GM19468 (cell line): ENCODE data around the gene GNE.
"Not testable (repeated sequence)": the region's sequence is repeated elsewhere in the genome, so short reads cannot be mapped to it uniquely, and the experiment has no call there.

Source experiments
- ATAC-seq: cut with Tn5 transposase; IDR thresholded peaks from one replicate; pipeline ENCODE4 v1.9.1; 2021; ENCODE audit warnings: mild to moderate bottlenecking, moderate library complexity, moderate number of reproducible peaks; ENCODE audit not compliant: unreplicated experiment; ENCODE audit errors: extremely low read depth

GNE gene

GRCh38 chr9:36211510-36211909, 46.7 kb downstream of the GNE start:
- ATAC-seq = no peak

GRCh38 chr9:36210722-36211121, 47.5 kb downstream of the GNE start:
- no peak for ATAC-seq

GRCh38 chr9:36208521-36209253, 49.6 kb downstream of the GNE start:
- no peak for ATAC-seq

- no peak for ATAC-seq
Observed at GRCh38 chr9:36207546-36208012, 50.7 kb downstream of the GNE start.

- ATAC-seq = no peak
Observed at GRCh38 chr9:36207016-36207415, 51.2 kb downstream of the GNE start.

GRCh38 chr9:36204906-36205547, 53.2 kb downstream of the GNE start:
- ATAC-seq = no peak

- ATAC-seq = no peak
Observed at GRCh38 chr9:36194326-36195000, 63.8 kb downstream of the GNE start.

GRCh38 chr9:36193023-36193422, 65.2 kb downstream of the GNE start:
- ATAC-seq = no peak

GRCh38 chr9:36192196-36192595, 66.1 kb downstream of the GNE start:
- ATAC-seq = no peak

- ATAC-seq = no peak
Observed at GRCh38 chr9:36191686-36192085, 66.6 kb downstream of the GNE start.

GRCh38 chr9:36191290-36191645, 67.0 kb downstream of the GNE start:
- ATAC-seq = no peak

GRCh38 chr9:36190388-36191289, 67.6 kb downstream of the GNE start, which contains the start of gene CLTA:
Gene CLTA, plus strand, starts transcription at chr9:36190921. Its CDS starts 136 bp downstream, at chr9:36191057.
- peak; percentile 93 for ATAC-seq

- no peak for ATAC-seq
Observed at GRCh38 chr9:36189976-36190375, 68.3 kb downstream of the GNE start.

- no peak for ATAC-seq
Observed at GRCh38 chr9:36188212-36188611, 70.0 kb downstream of the GNE start.

GRCh38 chr9:36187414-36187813, 70.8 kb downstream of the GNE start:
- ATAC-seq = no peak

GRCh38 chr9:36180243-36180642, 78.0 kb downstream of the GNE start:
- ATAC-seq = not testable (repeated sequence)

GRCh38 chr9:36177571-36177970, 80.7 kb downstream of the GNE start:
- no peak for ATAC-seq

- ATAC-seq = not testable (repeated sequence)
Observed at GRCh38 chr9:36176496-36176895, 81.8 kb downstream of the GNE start.

GRCh38 chr9:36175209-36175608, 83.0 kb downstream of the GNE start:
- ATAC-seq = not testable (repeated sequence)

- ATAC-seq = no peak
Observed at GRCh38 chr9:36174731-36175130, 83.5 kb downstream of the GNE start.
